GM12878 (cell line): ENCODE results near the gene KATNB1. TPM values are rescaled to one million over a fixed set of nuclear protein-coding genes. Genes with fewer than 3 reads are reported as not detected.
A peak's percentile ranks its signal among the peaks of the same experiment; 100 is the strongest.

Experiments
- BACH1 ChIP-seq: fragments of 450-650 bp; IDR thresholded peaks from 2 replicates; pipeline ENCODE4 v1.6.1; 2017; ENCODE audit warnings: mild to moderate bottlenecking, borderline replicate concordance
- BHLHE40 ChIP-seq, 2 experiments: fragments of 450-650 bp in 1 of 2; IDR thresholded peaks; 2 replicates each; pipeline ENCODE4 v1.6.1; 2011 to 2017; ENCODE audit warnings: low read depth in 2 of 2, borderline replicate concordance in 1 of 2, improper control_type of control experiment in 1 of 2, low read length in 1 of 2, mild to moderate bottlenecking in 1 of 2
- EGR1 ChIP-seq, 2 experiments: IDR thresholded peaks; 1 replicate in 1 of 2; 2 replicates in 1 of 2; pipeline ENCODE4 v1.6.1; 2011 to 2012; ENCODE audit warnings: low read depth in 2 of 2, low read length in 2 of 2, borderline replicate concordance in 1 of 2, mild to moderate bottlenecking in 1 of 2, moderate library complexity in 1 of 2
- MEF2A ChIP-seq: IDR thresholded peaks from 2 replicates; pipeline ENCODE4 v1.6.1; 2011; ENCODE audit warnings: low read depth, mild to moderate bottlenecking, low read length, moderate library complexity; ENCODE audit not compliant: insufficient read depth
- MYB ChIP-seq: fragments of 150-350 bp; IDR thresholded peaks from 2 replicates; pipeline ENCODE4 v1.6.1; 2014; ENCODE audit warnings: mild to moderate bottlenecking, low read depth, low read length, borderline replicate concordance
- NBN ChIP-seq: fragments of 450-650 bp; IDR thresholded peaks from 2 replicates; pipeline ENCODE4 v1.6.1; 2016
- NR2C1 ChIP-seq: fragments of 450-650 bp; IDR thresholded peaks from 2 replicates; pipeline ENCODE4 v1.6.1; 2017; ENCODE audit warnings: antibody characterized with exemption, mild to moderate bottlenecking, moderate library complexity
- NR2F1 ChIP-seq: fragments of 450-650 bp; conservative IDR thresholded peaks from 2 replicates; pipeline ENCODE4 v1.6.1; 2017; ENCODE audit warnings: mild to moderate bottlenecking
- RAD21 ChIP-seq: IDR thresholded peaks from 2 replicates; pipeline ENCODE4 v1.6.1; 2011; ENCODE audit warnings: mild to moderate bottlenecking, low read depth, low read length, moderate library complexity; ENCODE audit not compliant: insufficient read depth
- SIN3A ChIP-seq: IDR thresholded peaks from 2 replicates; pipeline ENCODE4 v1.6.1; 2012; ENCODE audit warnings: low read depth, low read length, improper control_type of control experiment
- SIX5 ChIP-seq: IDR thresholded peaks from 2 replicates; pipeline ENCODE4 v1.6.1; 2011; ENCODE audit warnings: mild to moderate bottlenecking, low read depth, low read length, moderate library complexity; ENCODE audit not compliant: severe bottlenecking
- SMARCA5 ChIP-seq: fragments of 450-650 bp; IDR thresholded peaks from 2 replicates; pipeline ENCODE4 v1.6.1; 2017; ENCODE audit warnings: mild to moderate bottlenecking
- SREBF2 ChIP-seq: IDR thresholded peaks from 2 replicates; pipeline ENCODE4 v1.6.1; 2012; ENCODE audit warnings: mild to moderate bottlenecking, low read length
- WRNIP1 ChIP-seq: IDR thresholded peaks from 2 replicates; pipeline ENCODE4 v1.6.1; 2011; ENCODE audit warnings: low read depth, low read length, improper control_type of control experiment, borderline replicate concordance
- polyA plus RNA-seq, 11 experiments: library from polyadenylated mRNA; depleted of rRNA in 4 of 11; unstranded in 6 of 11; stranded (reverse) in 5 of 11; fragments of >200 nt; fragmentation: Nextera tagmentation in 4 of 11; fragmentation: Illumina TruSeq in 1 of 11; extraction: Ambion mirVana in 4 of 11; extraction: Trizol in 1 of 11; gene quantifications; 1 replicate in 1 of 11; 2 replicates in 10 of 11; pipeline versions ENCODE4 v1.2.1 to v1.2.3, GENCODE V29; 2011 to 2016; ENCODE audit warnings: inconsistent platforms in 2 of 11, missing spikeins in 2 of 11, low read depth in 1 of 11
- total RNA-seq, 4 experiments: library from RNA; depleted of rRNA in 3 of 4; stranded (reverse); fragments of >200 nt in 3 of 4; fragmentation: Illumina TruSeq in 1 of 4; extraction: Trizol in 1 of 4; gene quantifications; 2 replicates each; pipeline versions ENCODE4 v1.2.1 to v1.2.3, GENCODE V29; 2013 to 2021
- TF ChIP-seq, protein P1 (sequence below): fragments of 450-650 bp; IDR thresholded peaks from 2 replicates; pipeline ENCODE4 v1.6.1; 2017; ENCODE audit warnings: mild to moderate bottlenecking, moderate library complexity
- TF ChIP-seq, protein P2 (sequence below): fragments of 450-650 bp; IDR thresholded peaks from 2 replicates; pipeline ENCODE4 v1.6.1; 2017; ENCODE audit warnings: low read depth, mild to moderate bottlenecking, moderate library complexity

The KATNB1 gene
- total and polyA plus RNA-seq, 10 of the 15 experiments (the other 5 are each of a cell fraction or from before 2014, with no cell fraction given), result 0.71 to 46.5 (median 19.5) TPM

DNA sequence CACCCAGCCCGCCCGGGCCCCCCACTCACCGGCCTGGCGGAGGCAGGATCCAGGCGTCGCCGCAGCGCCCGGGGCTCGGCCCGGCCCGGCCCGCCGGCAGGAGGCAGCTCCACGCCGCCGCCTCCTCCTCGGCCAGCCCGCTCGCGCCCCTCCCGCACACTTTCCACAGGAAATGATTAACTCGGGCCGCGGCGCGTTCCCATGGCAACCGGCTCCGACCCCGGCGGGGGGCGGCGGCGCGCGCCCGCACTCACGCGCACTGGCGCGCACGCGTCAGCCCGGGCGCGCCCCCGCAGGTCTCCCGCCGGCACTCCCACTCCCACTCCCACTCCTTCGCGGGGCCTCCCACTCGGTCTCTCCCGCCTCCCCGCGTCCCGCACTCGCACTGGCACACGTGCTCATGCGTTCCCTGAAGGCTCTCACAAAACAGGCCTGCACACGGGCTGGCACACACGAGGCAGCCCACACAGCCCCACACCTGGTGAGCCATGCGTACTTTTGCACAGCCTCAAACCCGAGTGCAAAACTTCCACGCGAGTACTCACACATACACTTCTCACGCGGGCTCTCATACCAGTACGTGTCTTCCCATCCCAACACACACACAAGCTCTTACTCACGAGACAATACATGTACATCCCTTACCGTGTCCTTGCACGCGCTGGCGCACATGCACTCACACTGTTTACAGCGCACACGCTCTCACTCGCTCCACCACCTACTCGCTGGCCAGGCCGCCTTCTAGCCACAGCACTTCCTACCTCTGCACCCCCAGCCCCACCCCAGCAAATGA is 67.0 kb downstream of the KATNB1 start, which contains the start of gene KIFC3 (continued):
- TF ChIP-seq, protein P1, sequence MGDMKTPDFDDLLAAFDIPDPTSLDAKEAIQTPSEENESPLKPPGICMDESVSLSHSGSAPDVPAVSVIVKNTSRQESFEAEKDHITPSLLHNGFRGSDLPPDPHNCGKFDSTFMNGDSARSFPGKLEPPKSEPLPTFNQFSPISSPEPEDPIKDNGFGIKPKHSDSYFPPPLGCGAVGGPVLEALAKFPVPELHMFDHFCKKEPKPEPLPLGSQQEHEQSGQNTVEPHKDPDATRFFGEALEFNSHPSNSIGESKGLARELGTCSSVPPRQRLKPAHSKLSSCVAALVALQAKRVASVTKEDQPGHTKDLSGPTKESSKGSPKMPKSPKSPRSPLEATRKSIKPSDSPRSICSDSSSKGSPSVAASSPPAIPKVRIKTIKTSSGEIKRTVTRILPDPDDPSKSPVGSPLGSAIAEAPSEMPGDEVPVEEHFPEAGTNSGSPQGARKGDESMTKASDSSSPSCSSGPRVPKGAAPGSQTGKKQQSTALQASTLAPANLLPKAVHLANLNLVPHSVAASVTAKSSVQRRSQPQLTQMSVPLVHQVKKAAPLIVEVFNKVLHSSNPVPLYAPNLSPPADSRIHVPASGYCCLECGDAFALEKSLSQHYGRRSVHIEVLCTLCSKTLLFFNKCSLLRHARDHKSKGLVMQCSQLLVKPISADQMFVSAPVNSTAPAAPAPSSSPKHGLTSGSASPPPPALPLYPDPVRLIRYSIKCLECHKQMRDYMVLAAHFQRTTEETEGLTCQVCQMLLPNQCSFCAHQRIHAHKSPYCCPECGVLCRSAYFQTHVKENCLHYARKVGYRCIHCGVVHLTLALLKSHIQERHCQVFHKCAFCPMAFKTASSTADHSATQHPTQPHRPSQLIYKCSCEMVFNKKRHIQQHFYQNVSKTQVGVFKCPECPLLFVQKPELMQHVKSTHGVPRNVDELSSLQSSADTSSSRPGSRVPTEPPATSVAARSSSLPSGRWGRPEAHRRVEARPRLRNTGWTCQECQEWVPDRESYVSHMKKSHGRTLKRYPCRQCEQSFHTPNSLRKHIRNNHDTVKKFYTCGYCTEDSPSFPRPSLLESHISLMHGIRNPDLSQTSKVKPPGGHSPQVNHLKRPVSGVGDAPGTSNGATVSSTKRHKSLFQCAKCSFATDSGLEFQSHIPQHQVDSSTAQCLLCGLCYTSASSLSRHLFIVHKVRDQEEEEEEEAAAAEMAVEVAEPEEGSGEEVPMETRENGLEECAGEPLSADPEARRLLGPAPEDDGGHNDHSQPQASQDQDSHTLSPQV, result no peak
- TF ChIP-seq NBN, result no peak
- TF ChIP-seq, protein P2, sequence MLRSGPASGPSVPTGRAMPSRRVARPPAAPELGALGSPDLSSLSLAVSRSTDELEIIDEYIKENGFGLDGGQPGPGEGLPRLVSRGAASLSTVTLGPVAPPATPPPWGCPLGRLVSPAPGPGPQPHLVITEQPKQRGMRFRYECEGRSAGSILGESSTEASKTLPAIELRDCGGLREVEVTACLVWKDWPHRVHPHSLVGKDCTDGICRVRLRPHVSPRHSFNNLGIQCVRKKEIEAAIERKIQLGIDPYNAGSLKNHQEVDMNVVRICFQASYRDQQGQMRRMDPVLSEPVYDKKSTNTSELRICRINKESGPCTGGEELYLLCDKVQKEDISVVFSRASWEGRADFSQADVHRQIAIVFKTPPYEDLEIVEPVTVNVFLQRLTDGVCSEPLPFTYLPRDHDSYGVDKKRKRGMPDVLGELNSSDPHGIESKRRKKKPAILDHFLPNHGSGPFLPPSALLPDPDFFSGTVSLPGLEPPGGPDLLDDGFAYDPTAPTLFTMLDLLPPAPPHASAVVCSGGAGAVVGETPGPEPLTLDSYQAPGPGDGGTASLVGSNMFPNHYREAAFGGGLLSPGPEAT, result no peak
- TF ChIP-seq NR2C1, result no peak
- TF ChIP-seq RAD21, result no peak
- TF ChIP-seq SMARCA5, result no peak
- TF ChIP-seq MYB, result no peak
- TF ChIP-seq SIN3A, result no peak
- peak; percentile 41 to 66; a peak in 3 of 4 replicates for TF ChIP-seq BHLHE40 (IDR thresholded peaks at IDR 0.05; ENCODE audit: borderline replicate concordance in 1 of 2, low read depth in 2 of 2, low read length in 1 of 2)
- TF ChIP-seq SREBF2, result no peak
- no peak for TF ChIP-seq WRNIP1
- TF ChIP-seq MEF2A, result no peak
- TF ChIP-seq EGR1 (IDR thresholded peaks at IDR 0.05; ENCODE audit: borderline replicate concordance in 1 of 2, low read depth in 2 of 2, low read length in 2 of 2), result 0 out of 3 replicates have a peak, but pooled peaks of 1 of the 2 experiments have one; percentile 6
- TF ChIP-seq NR2F1, result 0 out of 2 replicates have a peak, but pooled peaks have one; percentile 12
- TF ChIP-seq SIX5, result no peak
- peak; percentile 36; the same call in 1 of the 2 replicates for TF ChIP-seq BACH1
